ENCODE data around the gene SSC5D. TPM values are rescaled to one million over a fixed set of nuclear protein-coding genes. Genes with fewer than 3 reads are reported as not detected.
A peak's percentile ranks its signal among the peaks of the same experiment; 100 is the strongest.

SSC5D gene
- total and polyA plus RNA-seq, 9 of the 15 experiments (the other 6 are each of a cell fraction or from before 2014, with no cell fraction given), result 0.04 to 0.71 (median 0.14) TPM; not detected in 2

GRCh38 chr19:55461974-55462626 is 26.1 kb upstream of the SSC5D start (continued):
- TF ChIP-seq ZNF253 (CRISPR knock-in tag; conservative IDR thresholded peaks at IDR 0.05) (no peak), RCOR1 (IDR thresholded peaks at IDR 0.05; ENCODE audit: borderline replicate concordance in 1 of 2, low read depth in 2 of 2, low read length in 2 of 2) (peak in 1 of 2 experiments; percentile 22; a peak in 1 of 4 replicates), NFIC (IDR thresholded peaks at IDR 0.05) (peak; percentile 95), ZNF324 (CRISPR knock-in tag; IDR thresholded peaks at IDR 0.05) (no peak), RBFOX2 (IDR thresholded peaks at IDR 0.05; ENCODE audit: low read depth, low read length) (peak; percentile 61; the same call in 1 of the 2 replicates), SLC30A9 (CRISPR knock-in tag; IDR thresholded peaks at IDR 0.05) (no peak), CBFB (CRISPR knock-in tag; IDR thresholded peaks at IDR 0.05) (0 out of 2 replicates have a peak, but pooled peaks have one; percentile 70), NONO (IDR thresholded peaks at IDR 0.05; ENCODE audit: low read depth in 2 of 2, low read length in 1 of 2) (no peak), HNRNPUL1 (IDR thresholded peaks at IDR 0.05; ENCODE audit: low read length) (no peak), E4F1 (CRISPR knock-in tag; IDR thresholded peaks at IDR 0.05; ENCODE audit: borderline replicate concordance) (no peak), ZNF165 (CRISPR knock-in tag; IDR thresholded peaks at IDR 0.05; ENCODE audit: borderline replicate concordance) (0 out of 2 replicates have a peak, but pooled peaks have one; percentile 21), ZBTB11 (CRISPR knock-in tag; IDR thresholded peaks at IDR 0.05) (peak in 1 of 3 experiments; percentile 61; a peak in 1 of 6 replicates), HNRNPK (IDR thresholded peaks at IDR 0.05; ENCODE audit: low read depth, low read length, poor library complexity, severe bottlenecking) (no peak), CGGBP1 (CRISPR knock-in tag; IDR thresholded peaks at IDR 0.05) (no peak)
